HG03139 (cell line): ENCODE measurements around the gene FRAS1.
"Not testable (repeated sequence)": the region's sequence is repeated elsewhere in the genome, so short reads cannot be mapped to it uniquely, and the experiment has no call there.

Source experiments
- ATAC-seq: cut with Tn5 transposase; IDR thresholded peaks from one replicate; pipeline ENCODE4 v1.9.1; 2021; ENCODE audit not compliant: unreplicated experiment

The FRAS1 gene

GRCh38 chr4:78119698-78120097 is 62.6 kb downstream of the FRAS1 start:
- no peak for ATAC-seq

- ATAC-seq: no peak
These were observed 63.2 kb downstream of the FRAS1 start for GRCh38 chr4:78120144-78120880.

- ATAC-seq: no peak
These were observed 64.3 kb downstream of the FRAS1 start for GRCh38 chr4:78121338-78121904.

GRCh38 chr4:78125834-78126331 is 68.8 kb downstream of the FRAS1 start:
- ATAC-seq: not testable (repeated sequence)

GRCh38 chr4:78129383-78130108 is 72.4 kb downstream of the FRAS1 start:
- no peak for ATAC-seq

GRCh38 chr4:78131403-78131802 is 74.3 kb downstream of the FRAS1 start:
- ATAC-seq: no peak

GRCh38 chr4:78136109-78137081 is 79.3 kb downstream of the FRAS1 start:
- ATAC-seq: no peak

GRCh38 chr4:78137532-78137931 is 80.4 kb downstream of the FRAS1 start:
- ATAC-seq: no peak

- no peak for ATAC-seq
These were observed 81.1 kb downstream of the FRAS1 start for GRCh38 chr4:78138252-78138651.

- ATAC-seq: no peak
These were observed 86.5 kb downstream of the FRAS1 start for GRCh38 chr4:78143634-78144033.

GRCh38 chr4:78145008-78145407 is 87.9 kb downstream of the FRAS1 start:
- no peak for ATAC-seq

- no peak for ATAC-seq
These were observed 88.5 kb downstream of the FRAS1 start for GRCh38 chr4:78145622-78146021.

GRCh38 chr4:78149751-78150542 is 92.8 kb downstream of the FRAS1 start:
- ATAC-seq: no peak

GRCh38 chr4:78150543-78150864 is 93.4 kb downstream of the FRAS1 start:
- no peak for ATAC-seq

GRCh38 chr4:78152795-78153194 is 95.7 kb downstream of the FRAS1 start:
- no peak for ATAC-seq

- no peak for ATAC-seq
These were observed 98.0 kb downstream of the FRAS1 start for GRCh38 chr4:78154972-78155590.

GRCh38 chr4:78155616-78156105 is 98.5 kb downstream of the FRAS1 start:
- ATAC-seq: no peak

GRCh38 chr4:78156520-78156919 is 99.4 kb downstream of the FRAS1 start:
- no peak for ATAC-seq

- no peak for ATAC-seq
These were observed 105.2 kb downstream of the FRAS1 start for GRCh38 chr4:78162342-78162741.

- ATAC-seq: no peak
These were observed 105.7 kb downstream of the FRAS1 start for GRCh38 chr4:78162821-78163220.
